ENCODE data around the gene PPP1R10.

Gene PPP1R10

DNA sequence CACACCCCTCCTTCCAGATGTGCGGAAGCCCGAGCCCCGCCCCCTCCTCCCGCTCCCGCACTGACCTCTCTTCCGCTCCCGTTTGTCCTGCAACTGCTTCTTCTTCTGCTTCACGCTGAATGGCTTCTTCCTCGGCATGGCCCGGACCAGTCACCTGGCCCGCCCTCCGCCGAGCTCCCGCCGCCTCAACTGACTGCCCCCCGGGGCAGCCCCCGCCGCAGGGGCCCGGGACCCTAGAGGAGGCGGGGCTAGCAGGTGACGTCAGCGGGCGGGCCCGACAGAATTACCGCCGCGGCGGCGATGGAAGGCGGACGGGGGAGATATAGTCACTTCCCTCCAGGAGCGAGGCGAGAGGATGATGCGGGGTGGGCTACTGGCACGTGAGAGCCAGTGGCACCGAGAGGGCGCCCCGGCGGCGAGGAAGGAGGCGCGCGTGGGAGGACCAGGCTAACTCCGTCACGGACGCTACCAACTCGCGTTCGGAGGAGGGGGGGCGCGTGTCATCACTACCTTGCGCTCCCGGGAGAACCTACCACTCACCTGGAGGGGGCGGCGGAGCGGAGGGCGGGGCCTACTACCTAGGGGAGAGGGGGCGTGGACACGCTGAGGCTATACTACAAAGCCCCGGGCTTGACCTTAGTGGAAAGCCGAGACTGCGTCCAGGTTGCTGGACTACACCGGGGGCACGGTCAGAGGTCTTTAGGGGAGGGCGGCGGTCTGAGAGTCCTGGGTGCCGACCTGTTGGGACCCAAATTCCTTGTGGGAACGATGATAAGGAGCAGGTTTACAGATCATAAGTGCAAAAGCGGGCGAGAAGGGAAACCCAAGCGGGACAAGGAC, 60.8 kb downstream of the PPP1R10 start, which contains the start of gene GNL1:
GNL1 (minus strand) TSS at position 424 of the 840 bp plus-strand sequence; CDS start at position 138, 286 bp downstream.
- DNase-seq (ENCODE audit: low read depth): peak; percentile 100

DNA sequence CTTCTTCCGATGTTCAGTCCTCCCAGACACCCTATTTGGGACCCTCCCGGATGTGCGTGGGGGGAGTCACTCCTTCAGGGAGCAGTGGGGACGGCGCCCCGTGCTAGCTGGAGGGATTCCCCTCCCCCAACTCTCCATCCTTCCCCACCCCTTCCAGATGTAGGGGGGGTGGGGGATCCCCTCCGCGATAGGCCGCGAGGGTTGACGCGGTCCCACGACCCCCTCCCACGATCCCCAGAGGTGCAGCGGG, 61.3 kb downstream of the PPP1R10 start:
- DNase-seq (ENCODE audit: low read depth): no peak

DNA sequence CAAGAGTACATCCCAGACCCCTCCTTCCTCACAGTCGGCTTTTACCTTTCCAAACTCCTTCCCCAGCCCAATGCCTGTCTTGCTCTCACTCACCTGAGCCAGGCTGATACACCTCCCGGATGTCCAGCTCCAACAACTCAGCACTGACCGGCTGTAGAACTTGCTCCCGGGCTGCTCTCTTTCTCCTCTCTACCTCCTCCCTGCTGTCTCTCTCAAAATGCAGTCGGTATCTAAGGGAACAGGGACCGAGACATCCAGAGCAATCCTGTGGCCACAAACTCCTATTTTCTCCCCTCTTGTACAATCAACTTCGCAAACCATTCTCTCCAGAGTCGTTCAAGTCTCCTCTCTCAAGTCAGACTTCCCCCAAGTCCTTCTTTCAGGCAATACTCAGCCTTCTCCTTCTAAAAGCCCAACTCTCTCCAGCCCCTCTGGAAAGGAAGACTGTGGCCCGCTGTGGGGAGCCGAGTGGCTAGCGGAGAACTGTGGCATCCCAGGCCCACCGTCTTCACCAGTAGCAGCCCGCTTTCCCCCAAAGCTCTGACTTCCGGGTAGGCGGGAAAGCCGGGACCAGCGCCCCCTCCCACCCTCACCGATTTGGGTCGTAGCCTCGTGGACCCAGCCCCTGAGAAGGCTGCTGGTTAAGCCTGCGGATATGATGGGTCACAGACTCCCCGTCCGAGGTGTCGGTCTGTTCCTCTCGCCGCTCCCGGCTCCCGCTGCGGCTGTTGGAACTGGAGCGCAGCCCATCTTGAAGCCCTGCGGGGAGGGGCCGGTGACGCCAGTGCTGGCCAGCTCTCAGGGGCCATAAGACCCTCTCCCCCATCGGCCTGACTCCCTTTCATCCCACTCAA, 61.9 kb downstream of the PPP1R10 start:
- DNase-seq (ENCODE audit: low read depth): no peak

DNA sequence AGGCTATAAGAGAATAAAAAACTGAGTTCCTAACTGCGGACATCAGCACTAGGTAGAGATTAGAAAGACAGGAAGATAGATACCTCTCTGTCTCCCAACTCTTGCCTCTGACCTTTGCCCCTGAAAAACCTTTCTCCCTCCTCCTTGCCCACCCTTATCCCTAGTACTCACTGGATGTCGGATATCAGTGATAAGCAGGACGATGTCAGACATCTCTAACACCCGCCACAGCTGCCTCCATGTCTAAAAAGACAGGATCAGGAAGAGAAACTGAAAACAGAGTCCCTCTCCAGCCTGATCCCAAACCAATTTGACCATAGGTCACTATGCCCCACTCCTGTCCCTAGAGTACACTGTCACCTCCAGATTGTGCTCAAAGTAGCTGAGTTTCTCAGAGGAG, 62.6 kb downstream of the PPP1R10 start:
- DNase-seq (ENCODE audit: low read depth): no peak

Measured in activated gamma-delta T cell treated with anti-CD3 and anti-CD28 coated beads, Interleukin-2, amount 50 U/mL, for 16 hours (primary cell).